Mesenchymal stem cell (in vitro differentiated cells and primary cell): Measurements from ENCODE around the gene DCTN1.
"Not testable (repeated sequence)": the region's sequence is repeated elsewhere in the genome, so short reads cannot be mapped to it uniquely, and the experiment has no call there.

Source experiments
- DNase-seq: peaks from one replicate; pipeline ENCODE4 v3.0.0-alpha.2; 2013
- H2AFZ ChIP-seq: one replicate; pipeline ENCODE4 v1.6.1; 2013; ENCODE audit warnings: low read depth, mild to moderate bottlenecking, control low read depth, inconsistent platforms, low read length, moderate library complexity
- H2AK5ac ChIP-seq: 2 replicates; pipeline ENCODE4 v1.6.1; 2013; ENCODE audit warnings: low read length, moderate library complexity, mild to moderate bottlenecking, inconsistent platforms; ENCODE audit not compliant: severe bottlenecking
- H2BK120ac ChIP-seq: one replicate; pipeline ENCODE4 v1.6.1; 2013; ENCODE audit warnings: low read depth, mild to moderate bottlenecking, inconsistent platforms, low read length, moderate library complexity
- H2BK12ac ChIP-seq, 2 experiments: one replicate each; pipeline ENCODE4 v1.6.1; 2013; ENCODE audit warnings: inconsistent platforms in 2 of 2, low read length in 2 of 2, mild to moderate bottlenecking in 2 of 2, moderate library complexity in 2 of 2, control low read depth in 1 of 2
- H2BK15ac ChIP-seq: one replicate; pipeline ENCODE4 v1.6.1; 2013; ENCODE audit warnings: mild to moderate bottlenecking, low read depth, inconsistent platforms; ENCODE audit not compliant: poor library complexity, severe bottlenecking
- H2BK5ac ChIP-seq: 2 replicates; pipeline ENCODE4 v1.6.1; 2013; ENCODE audit warnings: low read depth, mild to moderate bottlenecking, low read length, control low read depth, inconsistent platforms; ENCODE audit not compliant: poor library complexity, severe bottlenecking
- H3K14ac ChIP-seq, 2 experiments: one replicate each; pipeline ENCODE4 v1.6.1; 2013; ENCODE audit warnings: inconsistent platforms in 2 of 2, low read length in 2 of 2, control low read depth in 1 of 2, mild to moderate bottlenecking in 1 of 2, moderate library complexity in 1 of 2
- H3K18ac ChIP-seq, 2 experiments: one replicate each; pipeline ENCODE4 v1.6.1; 2013; ENCODE audit warnings: inconsistent platforms in 2 of 2, low read length in 2 of 2, control low read depth in 1 of 2, low read depth in 1 of 2, mild to moderate bottlenecking in 1 of 2
- H3K23ac ChIP-seq, 2 experiments: one replicate each; pipeline ENCODE4 v1.6.1; 2013; ENCODE audit warnings: inconsistent platforms in 2 of 2, low read length in 2 of 2, mild to moderate bottlenecking in 2 of 2, moderate library complexity in 2 of 2, control low read depth in 1 of 2
- H3K27ac ChIP-seq: 2 replicates; pipeline ENCODE4 v1.5.1; 2013; ENCODE audit warnings: mild to moderate bottlenecking, moderate library complexity, low read length, control low read depth, inconsistent platforms; ENCODE audit not compliant: poor library complexity, severe bottlenecking
- H3K27me3 ChIP-seq, 2 experiments: 2 replicates each; pipeline versions ENCODE4 v1.6.1 to v1.7.0; 2013; ENCODE audit warnings: low read length in 2 of 2, mild to moderate bottlenecking in 2 of 2, moderate library complexity in 2 of 2, control low read depth in 1 of 2, inconsistent platforms in 1 of 2; ENCODE audit not compliant: control insufficient read depth in 1 of 2, insufficient read depth in 1 of 2
- H3K36me3 ChIP-seq, 2 experiments: 2 replicates each; pipeline versions ENCODE4 v1.6.1 to v1.7.0; 2013; ENCODE audit warnings: low read length in 2 of 2, control low read depth in 1 of 2, inconsistent platforms in 1 of 2, low read depth in 1 of 2, mild to moderate bottlenecking in 1 of 2; ENCODE audit not compliant: insufficient read depth in 2 of 2, control insufficient read depth in 1 of 2
- H3K4ac ChIP-seq, 2 experiments: one replicate each; pipeline ENCODE4 v1.6.1; 2013; ENCODE audit warnings: inconsistent platforms in 2 of 2, low read length in 2 of 2, mild to moderate bottlenecking in 2 of 2, moderate library complexity in 2 of 2, control low read depth in 1 of 2, low read depth in 1 of 2
- H3K4me1 ChIP-seq: 2 replicates; pipeline ENCODE4 v1.6.1; 2013; ENCODE audit warnings: low read depth, low read length, control low read depth; ENCODE audit not compliant: control insufficient read depth, insufficient read depth
- H3K4me2 ChIP-seq: 2 replicates; pipeline ENCODE4 v1.6.1; 2013; ENCODE audit warnings: low read length, mild to moderate bottlenecking, inconsistent platforms; ENCODE audit not compliant: poor library complexity, severe bottlenecking
- H3K4me3 ChIP-seq, 2 experiments: 2 replicates each; pipeline versions ENCODE4 v1.5.1 to v1.7.0; 2013; ENCODE audit warnings: low read length in 2 of 2, mild to moderate bottlenecking in 2 of 2, control low read depth in 1 of 2, low read depth in 1 of 2; ENCODE audit not compliant: insufficient read depth in 1 of 2
- H3K79me1 ChIP-seq: replicated peaks from 2 replicates; pipeline ENCODE4 v1.6.1; 2013; ENCODE audit warnings: mild to moderate bottlenecking, control low read depth, low read length, inconsistent platforms; ENCODE audit not compliant: poor library complexity, severe bottlenecking
- H3K9ac ChIP-seq: 2 replicates; pipeline ENCODE4 v1.7.0; 2013; ENCODE audit warnings: mild to moderate bottlenecking, low read length, moderate library complexity
- H3K9me3 ChIP-seq: 2 replicates; pipeline ENCODE4 v1.7.0; 2013; ENCODE audit warnings: mild to moderate bottlenecking, low read length; ENCODE audit not compliant: control insufficient read depth
- H4K8ac ChIP-seq: one replicate; pipeline ENCODE4 v1.6.1; 2013; ENCODE audit warnings: inconsistent platforms, mild to moderate bottlenecking, low read length, moderate library complexity
- H4K91ac ChIP-seq: one replicate; pipeline ENCODE4 v1.6.1; 2013; ENCODE audit warnings: mild to moderate bottlenecking, low read length, inconsistent platforms
- WGBS: methylation state at CpG from one replicate; pipeline ENCODE4 v1.1.7; 2013; ENCODE audit warnings: mixed read lengths; 5-methylcytosine and 5-hydroxymethylcytosine counted together

DCTN1 gene

GRCh38 chr2:74345272-74345943 lies 34.7 kb downstream of the DCTN1 start:
- Histone ChIP-seq H3K36me3 (no peaks in the 10 kb centered on the region), H3K4me1 (no peaks in the 10 kb centered on the region), H2BK12ac (no peak overlapping the region), H3K4me2 (no peak overlapping the region), H3K23ac (no peak overlapping the region), H2BK120ac (no peak overlapping the region), H3K4me3 (no peak overlapping the region), H3K9ac (no peak overlapping the region), H2AK5ac (no peak overlapping the region), H3K4ac (no peak overlapping the region), H2AFZ (no peak overlapping the region), H4K91ac (no peak overlapping the region), H2BK15ac (no peak overlapping the region), H3K79me1 (no peaks in the 10 kb centered on the region), H3K27ac (no peak overlapping the region), H3K14ac (no peak overlapping the region), H4K8ac (no peak overlapping the region), H2BK5ac (no peak overlapping the region), H3K9me3 (no peaks in the 10 kb centered on the region), H3K27me3 (peaks cover 0 to 32% of the 10 kb centered on the region in 2 experiments), H3K18ac (no peak overlapping the region)
- WGBS, result 80% methylated on average over 5 of the region's 8 CpGs
- no peak for DNase-seq

GRCh38 chr2:74343316-74343715 lies 36.8 kb downstream of the DCTN1 start, which contains the start of gene SLC4A5:
Gene SLC4A5 (minus strand): TSS chr2:74343416. CDS start chr2:74315023, 28,393 bp downstream.
- no peak within 1 kb of the TSS for H3K27ac ChIP-seq
- no peak within 1 kb of the TSS for H2AFZ ChIP-seq
- no peak within 1 kb of the TSS for H3K4me2 ChIP-seq
- H2BK12ac ChIP-seq, result no peak within 1 kb of the TSS
- no peak within 1 kb of the TSS for H3K4me3 ChIP-seq
- H2AK5ac ChIP-seq, result no peak within 1 kb of the TSS
- H2BK5ac ChIP-seq, result no peak within 1 kb of the TSS
- no peaks in the 10 kb centered on the region for H3K4me1 ChIP-seq
- H4K91ac ChIP-seq, result no peak within 1 kb of the TSS
- no peak within 1 kb of the TSS for H3K14ac ChIP-seq
- 57% methylated on average over 2 of the region's 2 CpGs for whole genome bisulfite sequencing
- H3K9me3 ChIP-seq, result no peaks in the 10 kb centered on the region
- no peak within 1 kb of the TSS for H3K4ac ChIP-seq
- H2BK15ac ChIP-seq, result no peak within 1 kb of the TSS
- no peak within 1 kb of the TSS for H3K9ac ChIP-seq
- no peak within 1 kb of the TSS for H4K8ac ChIP-seq
- peaks cover 0 to 32% of the 10 kb centered on the region in 2 experiments for H3K27me3 ChIP-seq
- H2BK120ac ChIP-seq, result no peak within 1 kb of the TSS
- H3K36me3 ChIP-seq, result no peaks in the 10 kb centered on the region
- no peaks in the 10 kb centered on the region for H3K79me1 ChIP-seq
- H3K18ac ChIP-seq, result no peak within 1 kb of the TSS
- no peak for DNase-seq
- no peak within 1 kb of the TSS for H3K23ac ChIP-seq

DNA sequence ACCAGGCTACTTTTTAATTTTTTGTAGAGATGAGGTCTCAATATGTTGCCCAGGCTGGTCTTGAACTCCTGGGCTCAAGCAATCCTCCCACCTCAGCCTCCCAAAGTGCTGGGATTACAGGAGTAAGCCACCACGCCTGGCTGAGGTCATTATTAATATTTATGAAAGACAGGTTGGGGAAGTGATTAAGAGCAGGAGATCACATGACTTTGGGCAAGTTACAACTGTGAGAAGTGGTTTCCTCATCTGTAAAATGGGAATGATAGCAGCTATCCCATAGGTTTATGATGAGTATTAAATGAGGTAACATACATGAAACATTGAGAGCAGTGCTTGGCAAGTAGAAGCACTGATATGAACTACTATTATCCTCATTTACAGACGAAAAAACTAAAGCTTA lies 43.9 kb downstream of the DCTN1 start:
- not testable (repeated sequence) for H2AFZ ChIP-seq, H3K23ac ChIP-seq, H3K4me1 ChIP-seq

GRCh38 chr2:74334931-74335333 lies 45.2 kb downstream of the DCTN1 start:
- H2BK12ac ChIP-seq, result no peak overlapping the region
- H3K79me1 ChIP-seq, result no peaks in the 10 kb centered on the region
- H3K36me3 ChIP-seq, result peaks cover 0 to 15% of the 10 kb centered on the region in 2 experiments
- H3K4me3 ChIP-seq, result no peak overlapping the region
- 31% methylated on average over 3 of the region's 3 CpGs for WGBS
- no peaks in the 10 kb centered on the region for H3K4me1 ChIP-seq
- H4K8ac ChIP-seq, result no peak overlapping the region
- no peak overlapping the region for H3K27ac ChIP-seq
- no peak overlapping the region for H3K9ac ChIP-seq
- H2AFZ ChIP-seq, result no peak overlapping the region
- no peak overlapping the region for H2BK15ac ChIP-seq
- no peak overlapping the region for H3K14ac ChIP-seq
- no peak overlapping the region for H2AK5ac ChIP-seq
- H2BK120ac ChIP-seq, result no peak overlapping the region
- no peaks in the 10 kb centered on the region for H3K9me3 ChIP-seq
- no peak overlapping the region for H3K18ac ChIP-seq
- no peak overlapping the region for H2BK5ac ChIP-seq
- H4K91ac ChIP-seq, result no peak overlapping the region
- H3K4ac ChIP-seq, result no peak overlapping the region
- peak; percentile 69 for DNase-seq
- no peak overlapping the region for H3K23ac ChIP-seq
- no peak overlapping the region for H3K4me2 ChIP-seq
- H3K27me3 ChIP-seq, result no peaks in the 10 kb centered on the region

More for the DNA sequence above, 43.9 kb downstream of the DCTN1 start:
- H3K27me3 ChIP-seq, H3K36me3 ChIP-seq, H3K9me3 ChIP-seq, H2BK120ac ChIP-seq, H4K91ac ChIP-seq, H3K14ac ChIP-seq, H2BK12ac ChIP-seq, H2AK5ac ChIP-seq, H4K8ac ChIP-seq, H3K79me1 ChIP-seq, H3K18ac ChIP-seq, H3K4me2 ChIP-seq, H3K27ac ChIP-seq, H3K4ac ChIP-seq, H2BK15ac ChIP-seq, H2BK5ac ChIP-seq, DNase-seq, H3K9ac ChIP-seq, H3K4me3 ChIP-seq: not testable (repeated sequence)
- 56% methylated on average over 1 of the region's 2 CpGs for WGBS
